Stimulated activated CD4-positive, alpha-beta T cell treated with anti-CD3 and anti-CD28 coated beads, Interleukin-1b, Interleukin-23, amount 100 ng/mL, for 4 hours (primary cell): Measurements from ENCODE around the gene PRSS8.
"Not testable (repeated sequence)": the region's sequence is repeated elsewhere in the genome, so short reads cannot be mapped to it uniquely, and the experiment has no call there.

Experiments used
- DNase-seq, 2 donors: peaks; one replicate each; pipeline ENCODE4 v3.0.0-alpha.2; 2020; ENCODE audit warnings: low read depth in 2 of 2

Gene PRSS8

DNA sequence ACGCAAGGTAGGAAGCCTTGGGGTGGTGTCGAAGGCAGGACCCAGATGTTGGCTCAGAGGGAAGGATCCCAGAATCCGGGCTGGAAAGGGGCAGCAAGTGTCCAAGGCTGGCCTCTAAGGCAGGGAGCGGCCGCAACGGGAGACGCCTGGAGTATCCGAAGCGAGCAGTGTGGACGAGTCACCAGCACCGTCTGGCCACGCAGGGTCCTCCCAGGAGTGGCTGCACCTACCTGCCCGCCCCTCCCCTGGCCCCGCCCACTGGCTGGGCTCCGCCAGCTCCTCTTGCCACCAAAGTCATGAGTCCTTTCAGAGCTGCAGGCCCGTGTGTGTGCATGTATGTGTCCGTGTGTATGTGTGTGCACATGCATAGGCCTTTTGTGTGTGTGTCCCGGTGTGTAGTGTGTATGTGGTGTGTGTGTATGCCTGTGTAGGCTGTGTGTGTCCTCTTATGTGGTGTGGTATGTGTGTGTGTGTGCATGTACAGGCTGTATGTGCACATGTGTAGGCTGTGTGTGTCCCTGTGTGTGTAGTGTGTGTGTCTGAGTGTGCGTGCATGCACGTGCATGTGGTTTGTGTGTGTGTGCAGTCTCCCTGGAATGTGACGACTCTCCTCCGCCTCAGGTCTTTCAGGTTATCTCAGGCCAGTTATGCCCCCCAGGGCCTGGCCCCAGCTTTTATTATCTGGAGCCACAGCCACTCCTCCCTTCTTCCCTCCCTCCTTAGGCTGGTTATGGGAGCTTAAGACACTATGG, at the start of gene PRSS8:
Gene PRSS8 (minus strand): TSS at position 193 of the 752 bp plus-strand sequence. CDS start 229 bp downstream, outside the sequence.
- DNase-seq = no peak

DNA sequence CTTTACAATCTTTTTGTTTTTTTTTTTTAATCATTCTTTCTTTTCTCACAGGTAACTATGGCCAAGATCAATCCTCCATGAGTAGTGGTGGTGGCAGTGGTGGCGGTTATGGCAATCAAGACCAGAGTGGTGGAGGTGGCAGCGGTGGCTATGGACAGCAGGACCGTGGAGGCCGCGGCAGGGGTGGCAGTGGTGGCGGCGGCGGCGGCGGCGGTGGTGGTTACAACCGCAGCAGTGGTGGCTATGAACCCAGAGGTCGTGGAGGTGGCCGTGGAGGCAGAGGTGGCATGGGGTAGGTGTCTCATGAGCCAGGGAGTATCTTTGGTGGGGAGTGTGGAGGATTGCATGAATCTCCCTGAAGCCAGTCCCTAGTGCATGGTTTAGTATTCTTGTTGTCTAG, 49.4 kb upstream of the PRSS8 start:
- no peak for DNase-seq

DNA sequence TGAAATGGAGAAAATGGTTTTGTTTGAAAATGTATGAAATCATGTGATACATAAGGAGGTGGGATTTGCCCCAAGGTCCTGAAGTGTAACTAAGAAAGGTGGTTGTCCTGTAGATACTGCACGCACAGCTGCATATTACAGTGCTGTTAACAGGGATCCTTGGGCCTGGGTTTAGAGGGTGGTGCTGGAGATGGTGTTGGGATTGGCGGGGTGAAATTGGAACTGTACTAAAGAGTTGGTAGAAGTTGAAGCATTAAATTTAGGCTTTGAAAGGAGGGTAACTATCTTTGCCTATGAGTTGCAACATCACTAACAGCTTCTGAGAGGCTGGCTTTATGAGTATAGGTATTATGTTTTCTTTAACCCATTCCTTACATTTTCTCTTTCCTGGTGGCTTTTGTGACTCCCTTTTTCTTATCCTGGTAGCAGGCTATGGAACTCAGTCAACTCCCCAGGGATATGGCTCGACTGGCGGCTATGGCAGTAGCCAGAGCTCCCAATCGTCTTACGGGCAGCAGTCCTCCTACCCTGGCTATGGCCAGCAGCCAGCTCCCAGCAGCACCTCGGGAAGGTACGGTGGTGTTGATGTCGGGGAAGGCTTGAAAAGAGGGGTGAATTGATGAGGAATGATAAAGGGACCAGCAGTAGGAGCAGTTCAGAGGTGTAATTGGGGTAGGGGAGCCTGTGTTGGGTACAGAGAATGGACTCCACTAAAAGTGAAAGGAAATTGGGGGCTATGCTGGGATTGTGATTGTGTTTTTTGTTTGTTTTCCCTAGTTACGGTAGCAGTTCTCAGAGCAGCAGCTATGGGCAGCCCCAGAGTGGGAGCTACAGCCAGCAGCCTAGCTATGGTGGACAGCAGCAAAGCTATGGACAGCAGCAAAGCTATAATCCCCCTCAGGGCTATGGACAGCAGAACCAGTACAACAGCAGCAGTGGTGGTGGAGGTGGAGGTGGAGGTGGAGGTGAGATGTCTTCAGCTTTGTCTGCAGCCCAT, 48.2 kb upstream of the PRSS8 start:
- DNase-seq = no peak

DNA sequence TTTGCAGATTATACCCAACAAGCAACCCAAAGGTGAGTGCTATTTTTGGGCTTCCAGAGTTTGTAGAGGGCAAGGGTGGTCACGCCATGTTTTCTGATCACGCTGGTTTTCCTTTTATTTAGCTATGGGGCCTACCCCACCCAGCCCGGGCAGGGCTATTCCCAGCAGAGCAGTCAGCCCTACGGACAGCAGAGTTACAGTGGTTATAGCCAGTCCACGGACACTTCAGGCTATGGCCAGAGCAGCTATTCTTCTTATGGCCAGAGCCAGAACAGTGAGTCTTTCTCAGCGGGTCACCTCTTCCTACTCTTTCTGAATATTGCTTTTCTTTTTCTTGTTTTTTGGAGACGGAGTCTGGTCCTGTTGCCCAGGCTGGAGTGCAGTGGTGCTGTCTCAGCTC, 46.9 kb upstream of the PRSS8 start:
- no peak for DNase-seq

DNA sequence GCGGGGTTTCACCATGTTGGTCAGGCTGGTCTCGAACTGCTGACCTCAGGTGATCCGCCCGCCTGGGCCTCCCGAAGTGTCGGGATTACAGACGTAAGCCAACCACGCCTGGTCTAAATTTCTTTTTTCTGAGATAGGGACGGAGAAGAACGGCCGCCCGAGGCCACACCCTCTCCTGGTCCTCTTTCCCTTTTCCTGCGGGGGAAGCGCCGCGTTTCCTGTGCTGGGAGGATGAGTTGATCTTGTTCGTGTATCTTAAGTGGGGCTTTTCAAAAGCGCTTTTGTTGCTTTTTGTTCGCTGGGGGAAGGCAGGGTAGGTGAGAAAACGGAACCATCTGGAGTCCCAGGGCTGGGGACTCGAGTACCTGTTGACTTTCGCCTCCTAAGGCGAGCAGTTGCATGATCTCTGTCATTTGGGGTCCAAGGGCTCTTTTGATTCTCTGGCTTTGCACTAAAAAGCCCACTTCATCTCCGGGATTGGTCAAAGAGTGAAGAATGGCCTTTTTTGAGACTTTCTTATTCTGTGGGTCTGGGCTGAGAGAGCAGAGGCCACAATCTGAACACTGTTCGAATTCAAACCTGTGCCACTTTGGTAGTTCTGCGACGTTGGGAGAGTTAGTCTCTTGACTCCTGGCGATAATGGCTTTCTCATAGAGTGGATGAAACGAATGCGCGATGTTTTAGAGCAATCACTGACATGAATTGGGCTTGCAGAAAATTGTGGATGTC, 45.7 kb upstream of the PRSS8 start:
- DNase-seq = no peak

DNA sequence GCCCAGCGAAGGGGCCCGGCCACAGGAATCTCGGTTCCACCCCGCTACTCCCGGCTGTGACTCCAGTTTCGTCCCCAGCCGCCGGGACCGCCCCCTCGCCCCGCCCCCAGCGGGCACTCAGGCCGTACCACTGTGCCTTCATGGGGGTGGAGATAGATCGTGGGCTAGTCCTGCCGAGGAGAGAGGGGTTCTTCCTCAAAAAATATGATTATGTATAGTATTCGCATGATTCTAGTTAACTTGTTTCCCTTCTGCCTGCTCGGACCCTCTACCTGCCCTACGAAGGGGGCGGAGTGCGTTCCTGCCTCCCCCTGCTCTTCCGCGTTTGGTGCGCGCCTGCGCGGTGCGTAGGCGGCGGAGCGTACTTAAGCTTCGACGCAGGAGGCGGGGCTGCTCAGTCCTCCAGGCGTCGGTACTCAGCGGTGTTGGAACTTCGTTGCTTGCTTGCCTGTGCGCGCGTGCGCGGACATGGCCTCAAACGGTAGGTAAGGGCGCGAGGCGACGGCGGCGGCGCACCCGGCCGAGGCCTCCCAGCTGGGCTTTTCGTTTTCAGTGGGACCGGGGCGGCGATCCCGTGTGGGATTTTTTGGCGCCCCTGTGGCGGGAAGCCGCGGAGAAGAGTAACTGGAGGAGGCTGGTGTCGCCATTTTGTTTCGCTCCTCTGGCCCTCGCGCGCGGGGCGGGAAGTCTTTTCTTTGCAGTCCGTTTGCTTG, 44.4 kb upstream of the PRSS8 start, which contains the start of gene FUS:
Gene FUS (plus strand): TSS at position 393 of the 713 bp plus-strand sequence. CDS start 76 bp downstream, at position 469.
- DNase-seq = peak; percentile 89 to 92

DNA sequence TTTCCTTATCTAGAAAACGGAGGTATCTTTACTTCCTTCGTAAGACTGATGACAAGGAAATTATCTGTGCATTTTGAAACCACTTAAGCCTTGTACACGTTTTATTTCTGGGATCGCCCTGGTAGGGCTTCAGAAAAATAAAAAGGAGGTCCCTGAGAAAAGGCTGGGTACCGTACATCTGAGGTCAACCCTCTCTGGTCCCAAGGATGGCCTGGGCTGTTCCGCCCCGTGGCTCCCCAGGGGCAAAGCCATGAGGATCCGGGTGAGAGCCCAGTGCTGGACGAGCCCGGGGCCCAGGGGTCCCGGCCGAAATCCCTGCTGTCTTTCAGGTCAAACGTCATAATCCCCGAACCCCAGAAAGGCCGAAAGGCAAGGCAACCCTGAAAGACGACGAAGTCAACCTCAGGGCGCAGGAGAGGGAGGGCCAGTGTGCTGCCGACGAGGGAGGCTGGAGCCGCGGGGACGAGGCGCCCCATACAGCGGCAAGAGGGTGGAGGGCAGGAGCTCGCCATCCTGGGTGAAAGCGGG, 43.8 kb upstream of the PRSS8 start:
- no peak for DNase-seq

DNA sequence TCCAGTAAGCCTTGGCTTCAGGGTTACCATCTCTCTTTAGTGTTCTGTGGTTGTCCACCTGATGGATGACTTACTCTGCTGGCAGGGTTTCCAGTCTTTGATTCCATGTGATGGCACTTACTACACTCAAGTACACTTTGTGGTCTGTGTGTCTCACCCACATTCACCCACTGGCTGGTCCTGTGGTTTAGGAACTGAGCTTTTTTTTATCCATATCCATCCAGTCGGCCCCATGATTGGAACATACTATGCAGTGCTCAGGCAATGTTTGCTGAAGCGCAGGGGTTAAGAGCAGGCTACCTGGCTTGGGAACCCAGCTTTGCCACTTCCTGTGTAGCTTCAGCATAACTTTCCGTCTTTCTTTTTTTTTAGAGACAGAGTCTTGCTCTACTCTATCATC, 41.6 kb upstream of the PRSS8 start:
- no peak for DNase-seq

DNA sequence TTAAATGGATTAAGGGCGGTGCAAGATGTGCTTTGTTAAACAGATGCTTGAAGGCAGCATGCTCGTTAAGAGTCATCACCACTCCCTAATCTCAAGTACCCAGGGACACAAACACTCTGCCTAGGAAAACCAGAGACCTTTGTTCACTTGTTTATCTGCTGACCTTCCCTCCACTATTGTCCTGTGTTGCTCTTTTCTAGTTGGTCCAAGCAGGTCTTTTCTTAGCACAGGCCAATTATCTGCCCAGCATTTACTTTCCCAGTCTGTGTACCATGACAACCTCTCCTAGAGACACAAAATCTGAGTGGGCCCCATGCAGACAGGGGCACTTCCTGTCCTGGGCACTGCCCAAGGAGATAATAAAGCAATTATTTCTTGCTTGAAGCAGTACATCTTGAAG, 34.5 kb upstream of the PRSS8 start:
- DNase-seq = not testable (repeated sequence)

DNA sequence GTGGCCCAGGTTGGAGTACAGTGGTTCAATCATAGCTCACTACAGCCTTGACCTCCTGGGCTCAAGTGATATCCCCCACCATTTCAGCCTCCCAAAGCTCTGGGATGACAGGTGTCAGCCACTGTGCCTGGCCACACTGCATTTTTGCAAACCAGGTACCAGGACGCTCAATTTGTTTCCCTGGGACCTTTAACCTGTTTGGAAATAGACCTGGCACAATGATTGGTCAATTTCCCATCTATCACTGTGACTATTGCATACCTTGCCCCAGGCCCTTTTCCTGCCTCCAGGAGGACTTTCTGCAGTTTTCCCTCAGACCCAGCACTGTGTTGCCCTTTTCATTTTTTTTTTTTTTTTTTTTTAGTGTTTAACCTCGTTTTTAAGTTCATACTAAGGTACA, 33.3 kb upstream of the PRSS8 start:
- DNase-seq = no peak

DNA sequence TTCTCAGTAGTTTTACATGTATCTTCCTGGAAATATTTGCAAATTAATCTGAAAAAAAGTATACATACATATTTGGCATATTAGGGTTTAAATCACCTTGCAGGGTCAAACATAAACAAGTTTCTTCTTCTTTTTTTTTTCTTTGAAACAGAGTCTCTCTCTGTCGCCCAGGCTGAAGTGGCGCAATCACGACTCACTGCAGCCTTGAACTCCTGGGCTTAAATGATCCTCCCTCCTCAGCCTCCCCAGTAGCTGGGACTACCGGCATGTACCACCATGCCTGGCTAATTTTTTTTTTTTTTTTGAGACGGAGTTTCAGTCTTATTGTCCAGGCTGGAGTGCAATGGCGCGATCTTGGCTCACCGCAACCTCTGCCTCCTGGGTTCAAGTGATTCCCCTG, 31.8 kb upstream of the PRSS8 start:
- no peak for DNase-seq

DNA sequence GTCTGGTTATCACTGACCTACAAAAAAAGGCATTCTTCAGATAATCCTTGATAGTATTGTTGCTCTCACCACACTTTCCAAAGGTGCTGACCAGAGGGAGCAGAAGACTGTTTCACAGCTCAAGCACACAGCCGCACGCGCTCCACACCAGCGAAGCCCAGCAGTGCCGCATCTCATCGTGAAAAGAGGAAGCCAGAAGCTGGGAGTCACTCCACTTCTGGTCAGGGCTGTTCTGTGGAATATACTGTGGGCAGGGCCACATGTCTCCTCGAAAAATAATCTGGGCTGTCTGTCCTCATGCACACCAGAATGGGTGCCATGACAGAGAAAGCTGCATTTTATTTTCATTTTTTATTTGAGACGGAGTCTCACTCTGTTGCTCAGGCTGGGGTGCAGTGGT, 21.6 kb upstream of the PRSS8 start:
- DNase-seq = no peak

DNA sequence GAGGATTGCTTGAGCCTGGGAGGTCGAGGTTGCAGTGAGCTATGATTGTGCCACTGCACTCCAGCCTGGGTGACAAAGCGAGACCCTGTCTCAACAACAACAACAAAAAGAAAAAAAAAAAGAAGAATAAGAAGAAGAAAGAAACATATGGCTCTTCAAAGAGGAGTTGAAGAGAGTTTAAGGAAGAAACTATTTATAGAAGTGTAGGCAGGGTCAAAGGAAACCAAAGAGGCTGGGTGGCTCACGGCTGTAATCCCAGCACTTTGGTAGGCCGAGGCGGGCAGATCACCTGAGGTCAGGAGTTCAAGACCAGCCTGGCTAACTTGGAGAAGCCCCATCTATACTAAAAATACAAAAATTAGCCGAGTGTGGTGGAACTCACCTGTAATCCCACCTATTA, 15.4 kb upstream of the PRSS8 start:
- not testable (repeated sequence) for DNase-seq

DNA sequence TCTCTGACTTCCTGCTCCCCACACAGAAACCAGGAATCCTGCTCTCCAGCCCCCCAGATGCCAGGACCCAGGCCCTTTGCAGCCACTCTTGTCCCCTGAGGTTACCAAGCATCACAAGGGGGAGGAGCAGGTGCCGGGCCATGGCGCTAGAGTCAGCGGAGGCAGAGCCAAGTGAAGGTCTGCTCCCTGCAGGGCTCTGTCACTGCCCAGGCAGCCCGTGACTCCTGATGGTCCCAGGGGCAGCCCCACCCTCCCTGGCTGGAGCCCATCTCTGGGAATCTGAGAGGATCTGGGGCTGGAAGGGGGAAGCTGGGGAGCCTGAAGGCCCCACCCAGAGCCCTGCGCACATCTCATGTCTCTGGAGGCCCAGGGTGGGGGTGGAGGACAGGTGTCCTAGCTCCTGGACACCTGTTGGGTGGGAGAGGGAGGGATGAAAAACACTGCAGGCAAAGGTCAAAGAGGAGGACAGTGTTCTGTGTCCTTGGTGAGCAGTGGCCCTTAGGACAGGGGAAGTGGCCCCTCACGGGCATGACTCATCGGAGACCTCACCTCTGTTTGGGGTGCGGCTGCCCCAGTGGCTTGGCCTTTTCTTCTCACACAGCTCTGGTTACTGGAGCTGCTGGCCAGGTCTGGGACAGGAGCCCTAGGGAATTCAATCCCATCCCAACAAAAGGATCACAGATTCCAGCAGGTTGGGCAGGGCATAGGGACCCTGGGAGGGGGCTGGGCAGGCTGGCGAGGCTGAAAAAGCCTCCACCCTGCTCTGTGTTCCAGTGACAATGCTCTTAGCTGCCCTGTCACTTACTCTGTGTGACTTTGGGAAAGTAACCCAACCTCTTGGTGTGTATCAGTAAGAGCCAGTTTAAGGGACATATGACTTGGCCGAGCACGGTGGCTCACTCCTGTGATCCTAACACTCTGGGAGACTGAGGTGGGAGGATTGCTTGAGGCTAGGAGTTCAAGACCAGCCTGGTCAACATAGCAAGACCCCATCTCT, 14.7 kb upstream of the PRSS8 start, which contains the start of gene PRSS36:
Gene PRSS36 (minus strand): TSS at position 173 of the 997 bp plus-strand sequence. CDS start 31 bp downstream, at position 142.
- no peak for DNase-seq

DNA sequence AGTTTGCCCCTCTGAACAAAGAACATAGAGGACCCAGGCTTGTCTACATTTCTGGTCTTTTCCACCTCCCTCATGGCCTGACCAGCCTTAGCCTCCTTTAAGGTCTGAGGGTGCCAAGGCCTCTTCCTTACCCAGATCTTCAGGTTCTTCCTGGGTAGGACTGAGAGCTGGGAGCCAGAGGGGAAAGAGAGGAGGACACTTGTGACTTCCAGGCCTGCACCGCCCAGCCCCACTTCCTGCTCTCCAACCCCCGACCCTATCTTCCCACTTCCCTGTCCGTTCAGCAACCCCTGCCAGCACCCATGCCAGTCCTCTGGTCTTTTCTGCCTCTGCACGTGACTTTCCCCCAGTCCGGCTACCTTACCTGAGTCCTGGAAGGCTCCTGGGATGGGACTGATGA, 13.8 kb upstream of the PRSS8 start:
- DNase-seq = no peak

DNA sequence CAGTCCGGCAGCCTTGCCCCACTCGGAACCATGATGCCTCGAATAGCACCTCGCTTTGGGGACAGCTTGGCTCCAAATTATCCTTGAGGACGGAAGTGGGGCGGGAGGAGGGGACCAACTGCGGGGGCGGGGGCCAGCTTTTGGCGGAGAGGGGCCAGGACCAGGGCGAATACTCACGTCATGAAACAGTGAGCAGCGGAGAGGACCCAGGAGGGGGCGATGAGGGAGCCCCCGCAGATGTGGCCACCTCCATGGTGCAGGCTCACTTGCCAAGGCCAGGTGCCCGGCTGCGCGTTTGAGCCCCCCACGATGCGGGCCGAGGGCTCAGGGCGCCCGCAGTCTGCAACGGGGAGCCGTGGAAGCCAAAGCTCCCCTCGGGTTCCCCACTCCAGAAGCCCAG, 13.4 kb upstream of the PRSS8 start:
- no peak for DNase-seq

DNA sequence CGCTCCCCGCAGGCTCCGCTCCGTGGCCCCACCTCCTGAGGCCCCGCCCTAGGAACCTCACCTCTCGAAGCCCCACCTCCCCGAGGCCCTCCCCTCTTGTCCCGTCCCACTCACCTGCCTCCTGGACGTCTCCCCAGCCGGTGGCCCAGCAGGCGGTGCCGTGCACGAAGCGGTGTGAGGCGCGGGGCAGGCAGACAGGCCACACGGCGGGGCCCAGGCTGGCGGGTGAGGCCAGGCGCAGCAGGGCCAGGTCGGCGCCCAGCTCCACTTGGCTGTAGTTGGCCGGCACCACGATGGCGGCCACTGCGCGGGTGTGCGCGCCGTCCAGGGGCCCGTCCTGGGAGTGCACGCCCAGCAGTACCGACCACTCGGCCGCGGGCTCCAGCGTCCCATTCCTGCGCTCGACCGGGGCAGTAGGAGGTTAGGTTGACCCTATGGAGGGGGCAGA, 12.8 kb upstream of the PRSS8 start:
- DNase-seq = no peak

DNA sequence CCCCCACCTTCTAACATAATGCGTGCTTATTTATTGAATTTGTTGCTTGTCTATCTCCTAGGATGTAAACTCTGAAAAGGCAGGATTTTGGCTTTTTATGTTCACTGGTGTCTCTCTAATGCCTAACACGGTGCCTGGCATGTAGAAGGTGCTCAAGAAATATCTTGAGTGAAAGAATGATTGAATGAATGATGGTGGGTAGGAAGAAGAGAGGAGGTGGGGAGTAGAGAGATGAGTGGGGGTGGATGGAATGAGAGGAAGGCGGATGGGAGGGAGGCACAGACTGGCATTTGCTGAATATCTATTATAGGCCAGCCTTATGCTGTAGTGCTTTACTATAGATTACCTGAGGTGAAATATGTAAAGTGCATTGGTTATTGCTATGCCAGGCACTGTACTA, 12.0 kb upstream of the PRSS8 start:
- DNase-seq = no peak

DNA sequence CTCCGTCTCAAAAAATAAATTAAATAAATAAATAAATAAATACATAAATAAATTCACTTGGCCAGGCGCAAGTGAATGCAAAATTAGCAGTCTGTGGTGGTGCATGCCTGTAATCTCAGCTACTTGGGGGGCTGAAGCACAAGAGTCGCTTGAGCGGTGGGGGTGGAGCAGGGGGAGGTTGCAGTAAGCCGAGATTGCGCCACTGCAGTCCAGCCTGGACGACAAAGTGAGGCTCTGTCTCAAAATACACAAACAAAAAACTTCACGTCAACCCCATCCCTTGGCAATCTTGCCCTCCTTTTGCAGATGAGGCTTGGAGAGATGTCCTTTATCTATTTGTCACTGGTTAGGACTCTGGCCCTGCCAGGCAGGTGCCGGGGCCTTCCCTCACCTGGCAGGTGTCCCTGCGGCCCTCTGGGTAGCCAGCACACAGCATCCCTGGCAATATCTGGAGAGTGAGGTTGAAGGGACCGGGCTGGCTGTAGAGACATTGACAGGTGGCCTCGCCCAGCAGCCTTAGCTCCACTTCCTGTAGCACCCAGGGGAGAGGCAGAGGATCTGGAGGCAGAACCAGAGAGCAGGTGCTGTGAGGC, 10.0 kb upstream of the PRSS8 start:
- DNase-seq = no peak
